ENCODE results near the gene AP2S1.
"Not testable (repeated sequence)": the region's sequence is repeated elsewhere in the genome, so short reads cannot be mapped to it uniquely, and the experiment has no call there.

The AP2S1 gene

DNA sequence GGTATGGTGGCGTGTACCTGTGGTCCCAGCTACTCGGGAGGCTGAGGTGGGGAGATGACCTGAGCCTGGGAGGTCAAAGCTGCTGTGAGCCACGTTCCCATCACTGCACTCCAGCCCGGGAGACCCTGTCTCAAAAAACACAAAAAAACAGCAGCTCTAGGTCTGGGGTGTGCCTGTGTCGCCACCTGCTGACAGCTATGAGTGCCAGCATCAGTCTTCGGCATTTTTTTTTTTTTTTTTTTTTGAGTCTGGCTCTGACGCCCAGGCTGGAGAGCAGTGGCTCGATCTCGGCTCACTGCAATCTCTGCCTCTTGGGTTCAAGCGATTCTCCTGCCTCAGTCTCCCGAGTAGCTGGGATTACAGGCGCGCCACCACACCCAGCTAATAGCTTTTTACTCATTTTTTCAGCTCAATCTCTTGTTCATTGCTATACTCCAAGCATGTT lies 10.1 kb downstream of the AP2S1 start:
- peak; percentile 82 for DNase-seq

DNA sequence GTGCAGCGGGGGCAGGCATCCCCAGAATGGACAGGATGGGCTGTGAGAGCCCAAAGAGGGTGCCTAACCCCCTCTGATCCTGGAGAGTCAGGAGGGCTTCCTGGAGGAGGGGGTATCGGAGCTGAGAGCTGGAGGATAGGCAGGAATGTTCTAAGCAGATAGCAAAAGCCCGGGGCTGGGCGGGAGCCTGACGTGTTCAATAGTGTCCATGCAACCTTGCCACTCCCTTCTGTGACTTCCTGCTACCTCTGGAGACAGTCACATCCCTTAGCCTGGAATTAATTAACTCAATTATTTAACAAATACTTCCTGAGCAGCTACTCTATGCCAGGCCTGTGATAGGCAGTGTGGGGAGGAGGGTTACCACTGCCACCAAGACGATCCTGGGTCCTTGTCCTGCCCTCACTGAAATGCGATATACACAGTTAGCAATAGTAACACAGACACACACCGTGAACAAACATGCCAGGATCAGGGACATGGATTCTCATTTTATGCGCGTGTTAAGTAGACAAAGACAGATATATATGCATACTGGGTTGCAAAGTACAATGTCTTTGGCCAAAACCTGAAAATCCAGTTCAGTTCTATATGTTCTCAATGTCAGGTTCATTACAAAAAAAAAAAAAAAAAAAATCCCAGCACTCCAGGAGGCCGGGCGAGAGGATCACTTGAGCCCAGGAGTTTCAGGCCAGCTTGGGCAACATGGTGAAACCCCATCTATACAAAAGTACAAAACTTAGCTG lies 10.7 kb downstream of the AP2S1 start:
- peak; percentile 83 for DNase-seq

DNA sequence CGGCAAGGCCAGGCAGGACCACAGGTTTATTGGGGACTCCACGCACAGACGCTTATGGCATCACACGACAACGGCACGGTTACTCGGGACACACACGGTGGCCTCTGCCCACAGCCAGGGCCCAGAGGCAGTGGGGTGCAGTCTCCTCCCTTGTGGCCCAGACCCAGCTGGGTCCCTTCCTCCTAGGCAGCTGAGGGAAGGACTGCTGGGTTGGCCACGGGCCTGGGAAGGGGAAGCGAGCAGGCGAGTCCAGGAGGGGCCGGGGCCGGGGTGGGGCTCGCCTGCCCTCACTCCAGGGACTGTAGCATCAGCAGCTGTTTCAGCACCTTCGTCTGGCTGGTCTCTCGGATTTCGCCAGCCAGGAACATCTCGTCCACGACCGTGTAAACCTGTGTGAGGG lies 12.5 kb downstream of the AP2S1 start:
- no peak for DNase-seq

DNA sequence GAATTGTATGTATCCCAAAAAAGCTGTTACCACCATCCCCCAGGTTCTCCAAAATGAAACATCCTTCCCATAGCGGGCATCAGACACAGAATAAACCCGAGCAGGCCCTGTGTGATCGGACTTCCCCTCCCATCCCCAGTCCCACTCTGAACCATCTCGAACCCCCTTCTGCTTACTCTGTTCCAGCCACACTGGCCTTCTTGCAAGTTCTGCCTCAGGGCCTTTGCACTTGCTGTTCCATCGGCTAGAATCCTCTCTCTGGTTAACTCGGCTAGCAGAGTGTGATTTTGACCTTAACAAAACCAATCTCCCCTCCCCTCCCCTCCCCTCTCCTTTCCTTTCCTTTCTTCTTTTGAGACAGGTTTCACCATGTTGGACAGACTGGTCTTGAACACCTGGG lies 15.7 kb downstream of the AP2S1 start:
- DNase-seq: no peak

DNA sequence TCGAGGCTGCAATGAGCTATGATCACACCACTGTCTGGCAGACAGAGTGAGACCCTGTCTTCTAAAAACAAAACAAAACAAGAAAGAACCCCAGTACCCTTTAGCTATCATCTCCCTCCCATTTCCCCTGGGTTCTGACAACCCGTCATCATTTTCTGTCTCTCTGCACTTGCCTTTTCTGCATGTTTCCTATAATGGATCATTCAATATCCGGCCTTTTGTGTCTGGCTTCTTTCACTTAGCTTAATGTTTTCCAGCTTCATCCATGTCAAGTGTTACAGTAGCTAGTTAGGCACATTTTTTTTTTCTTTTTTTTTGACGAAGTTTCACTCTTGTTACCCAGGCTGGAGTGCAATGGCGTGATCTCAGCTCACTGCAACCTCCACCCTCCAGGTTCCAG lies 16.5 kb downstream of the AP2S1 start:
- DNase-seq: no peak

DNA sequence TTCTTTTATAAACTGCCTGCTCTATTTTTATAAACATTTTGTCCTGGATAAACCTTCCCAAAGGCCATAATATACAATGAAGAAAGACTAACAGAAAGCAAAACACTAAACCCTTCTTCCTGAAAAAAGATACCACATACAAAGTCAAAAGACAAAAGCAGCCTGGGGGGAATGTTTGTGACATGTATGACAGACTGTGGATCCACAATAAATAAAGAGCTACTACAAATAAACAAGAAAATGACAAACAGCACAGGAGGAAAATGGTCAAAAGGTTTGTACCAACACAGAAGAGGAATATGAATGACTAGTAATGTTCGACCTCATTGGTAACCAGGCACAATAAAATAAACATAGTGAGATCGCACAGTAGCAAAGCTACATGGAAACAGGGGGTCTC lies 19.8 kb downstream of the AP2S1 start:
- DNase-seq: no peak

DNA sequence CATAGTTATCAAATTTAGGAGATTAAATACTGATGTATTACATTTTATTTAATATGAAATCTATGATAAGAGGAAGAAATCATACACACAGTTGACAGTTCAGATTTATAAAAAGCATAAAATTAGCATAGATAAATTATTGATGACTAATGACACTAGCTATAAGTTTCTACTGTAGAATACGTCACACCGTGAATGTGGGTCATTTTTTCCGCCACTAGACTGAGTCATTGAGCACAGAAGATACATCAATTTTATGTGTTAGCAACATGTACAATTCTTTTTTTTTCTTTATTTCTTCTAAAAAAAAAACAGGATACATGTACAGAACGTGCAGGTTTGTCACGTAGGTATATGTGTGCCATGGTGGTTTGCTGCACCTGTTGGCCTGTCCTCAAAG lies 22.2 kb downstream of the AP2S1 start:
- DNase-seq: no peak

DNA sequence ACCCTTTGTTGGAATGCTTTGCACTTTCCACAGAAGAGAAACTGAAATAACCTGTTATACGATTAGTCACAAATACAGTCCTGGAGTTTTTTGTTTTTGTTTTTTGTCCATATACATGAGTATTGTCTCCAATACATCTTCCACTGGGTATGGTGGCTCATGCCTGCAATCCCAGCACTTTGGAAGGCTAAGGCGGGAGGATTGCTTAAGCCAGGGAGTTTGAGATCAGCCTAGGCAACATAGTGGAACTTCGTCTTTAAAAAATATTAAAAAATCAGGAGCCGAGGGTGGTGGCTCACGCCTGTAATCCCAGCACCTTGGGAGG lies 25.0 kb downstream of the AP2S1 start:
- DNase-seq: peak; percentile 60

DNA sequence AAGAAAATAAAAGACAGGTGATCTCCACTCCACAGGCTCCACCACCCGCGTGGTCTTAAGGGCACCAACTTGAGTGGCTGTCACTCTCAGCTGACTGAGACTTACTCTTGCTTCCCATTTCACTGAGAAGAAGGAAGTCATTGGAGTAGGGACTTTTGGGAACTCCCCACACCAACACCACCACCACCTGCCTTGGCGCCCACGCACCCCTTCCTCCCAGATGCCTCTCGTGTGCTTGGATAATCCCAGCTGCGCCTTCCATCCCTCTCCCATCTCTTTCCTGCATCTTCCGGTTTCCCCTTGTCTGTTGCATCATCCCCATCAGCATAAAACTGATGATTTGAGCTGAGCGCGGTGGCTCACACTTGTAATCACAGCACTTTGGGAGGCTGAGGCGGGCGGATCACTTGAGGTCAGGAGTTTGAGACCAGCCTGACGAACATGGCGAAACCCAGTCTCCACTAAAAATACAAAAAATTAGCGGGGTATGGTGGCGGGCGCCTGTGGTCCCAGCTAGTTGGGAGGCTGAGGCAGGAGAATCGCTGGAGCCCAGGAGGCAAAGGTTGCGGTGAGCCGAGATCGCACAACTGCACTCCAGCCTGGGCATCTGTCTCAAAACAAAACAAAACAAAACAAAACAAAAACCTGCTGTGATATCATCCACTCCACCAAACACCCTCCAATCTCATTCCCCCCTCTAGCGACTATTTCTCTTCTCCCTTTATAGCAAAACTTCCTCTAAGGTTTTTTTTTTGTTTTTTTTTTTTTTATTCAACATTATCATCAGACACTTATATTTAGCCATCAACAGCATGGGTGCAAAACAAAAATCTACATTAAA lies 25.5 kb downstream of the AP2S1 start:
- no peak for DNase-seq

DNA sequence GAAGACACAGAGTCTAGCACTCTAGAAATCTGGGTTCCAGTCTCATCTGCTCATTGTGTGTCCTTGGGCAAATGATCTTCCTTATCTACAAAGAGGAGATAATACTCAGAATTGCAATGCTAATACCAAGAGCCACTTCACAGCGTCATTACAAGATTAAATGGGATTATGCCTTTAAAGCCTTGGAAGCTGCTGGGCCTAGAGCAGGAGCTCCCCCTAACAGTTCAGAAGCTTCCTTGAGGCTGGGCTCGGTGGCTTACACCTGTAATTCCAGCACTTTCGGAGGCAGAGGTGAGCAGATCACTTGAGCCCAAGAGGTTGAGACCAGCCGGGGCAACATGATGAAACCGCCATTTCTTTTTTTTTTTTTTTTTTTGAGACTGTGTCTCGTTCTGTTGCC lies 27.6 kb downstream of the AP2S1 start:
- DNase-seq: no peak

DNA sequence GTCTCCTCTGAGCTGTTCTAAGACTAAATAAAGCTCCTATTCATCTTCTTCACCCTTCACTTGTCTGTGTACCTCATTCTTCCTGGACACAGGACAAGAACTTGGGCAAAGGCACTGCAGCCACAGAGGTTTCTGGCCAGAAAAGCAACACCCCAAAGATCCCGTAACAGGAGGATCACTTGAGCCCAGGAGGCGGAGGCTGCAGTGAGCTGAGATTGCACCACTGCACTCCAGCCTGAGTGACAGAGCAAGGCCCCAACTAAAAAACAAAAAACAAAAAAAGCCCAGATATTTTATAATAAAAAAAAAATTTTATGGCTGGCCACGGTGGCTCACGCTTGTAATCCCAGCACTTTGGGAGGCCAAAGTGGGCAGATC lies 28.2 kb downstream of the AP2S1 start:
- DNase-seq: not testable (repeated sequence)

DNA sequence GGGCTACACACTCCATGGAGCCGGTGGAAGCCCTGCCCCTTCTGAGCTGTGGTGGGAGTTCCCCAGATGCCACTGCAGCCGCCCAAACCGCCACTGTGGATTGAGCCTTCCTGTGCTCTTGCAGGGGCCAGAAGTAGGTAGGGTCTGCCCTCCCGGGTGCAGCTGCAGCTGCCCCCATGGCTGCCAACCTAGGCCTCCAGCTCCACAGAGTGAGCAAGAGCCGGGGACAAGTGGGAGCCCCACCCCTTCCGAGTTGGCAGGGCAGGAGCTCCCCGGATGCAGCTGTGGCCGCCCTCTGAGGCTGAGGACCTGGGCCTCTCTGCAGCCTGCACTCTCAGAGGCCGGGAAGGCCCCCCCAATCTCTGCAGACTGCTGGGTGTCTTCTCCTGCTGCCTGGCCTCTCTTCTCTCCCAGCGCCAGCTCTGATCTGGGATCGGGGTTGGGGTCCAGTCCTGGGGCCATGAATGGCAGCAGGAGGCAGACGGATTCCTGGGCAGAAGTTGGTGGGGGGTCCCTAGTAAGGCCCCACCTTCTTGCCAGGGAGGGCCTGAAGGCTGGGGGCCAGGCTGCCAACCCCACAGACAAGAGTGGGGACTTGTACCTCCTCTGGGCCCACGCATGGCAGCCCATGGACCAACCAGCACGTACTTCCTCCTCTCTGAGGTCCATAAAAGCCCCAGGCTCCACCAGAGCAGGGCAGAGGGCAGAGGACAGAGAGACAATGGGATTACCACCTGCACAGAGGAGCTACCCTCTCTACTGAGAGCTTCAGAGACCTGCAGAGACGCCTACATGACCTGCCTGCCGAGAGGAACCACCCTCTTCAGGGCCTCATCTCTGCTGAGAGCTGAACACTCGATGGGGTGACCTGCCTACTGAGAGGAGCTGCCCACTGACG lies 28.9 kb downstream of the AP2S1 start:
- DNase-seq: peak; percentile 25

DNA sequence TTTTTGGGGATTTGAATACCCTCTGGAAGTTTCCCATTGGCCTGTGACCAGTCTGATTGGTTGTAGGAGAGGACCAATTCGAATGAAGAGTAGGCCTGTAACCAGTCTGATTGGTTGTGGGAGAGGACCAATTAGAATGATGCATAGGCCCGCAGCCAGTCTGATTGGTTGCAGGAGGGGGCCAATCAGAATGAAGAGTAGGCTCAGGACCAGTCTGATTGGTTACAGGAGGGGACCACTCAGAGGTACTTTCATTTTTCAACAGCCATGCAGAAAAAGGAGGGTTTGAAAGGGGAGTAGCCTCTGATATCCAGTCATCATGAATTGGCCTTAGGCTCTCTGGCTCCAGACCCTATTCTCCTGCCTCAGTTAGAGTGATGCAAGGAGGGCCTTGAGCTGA lies 31.8 kb downstream of the AP2S1 start:
- DNase-seq: no peak

DNA sequence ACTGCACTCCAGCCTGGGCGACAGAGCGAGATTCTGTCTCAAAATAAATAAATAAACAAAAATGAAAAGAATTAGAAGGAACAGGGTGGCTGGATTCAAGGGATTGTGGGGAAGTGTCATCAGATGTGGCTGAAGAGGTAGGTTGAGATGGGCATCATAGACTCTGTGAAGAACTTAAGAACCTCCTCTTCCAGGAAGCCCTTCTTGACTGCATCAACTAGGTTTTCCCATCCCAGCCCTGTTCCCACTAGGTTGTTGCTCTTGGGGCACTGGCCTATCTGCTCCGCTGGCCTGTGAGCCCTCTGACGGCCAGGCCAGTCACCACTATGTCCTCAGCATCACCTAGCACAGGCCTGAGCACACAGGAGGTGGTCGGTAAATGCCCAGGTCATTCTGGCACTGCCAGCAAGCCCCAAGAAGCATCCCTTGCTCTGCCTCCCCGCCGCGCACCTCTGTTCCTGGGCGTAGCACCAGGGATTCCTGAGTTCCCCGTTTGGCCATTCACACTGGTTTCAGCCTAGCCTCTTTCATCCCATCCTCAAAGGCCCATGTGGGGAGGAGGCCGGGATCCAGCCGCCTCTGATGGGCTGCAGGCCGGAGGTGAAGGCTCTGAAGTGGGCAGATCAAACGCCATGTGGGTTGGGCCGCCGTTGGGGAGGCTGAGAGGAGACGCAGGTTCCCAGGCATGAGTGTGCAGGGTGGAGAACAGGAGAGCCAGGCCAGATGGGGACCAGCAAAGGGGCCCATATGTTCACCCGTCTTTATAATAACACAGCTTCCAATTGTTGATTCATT lies 34.6 kb downstream of the AP2S1 start:
- no peak for DNase-seq

DNA sequence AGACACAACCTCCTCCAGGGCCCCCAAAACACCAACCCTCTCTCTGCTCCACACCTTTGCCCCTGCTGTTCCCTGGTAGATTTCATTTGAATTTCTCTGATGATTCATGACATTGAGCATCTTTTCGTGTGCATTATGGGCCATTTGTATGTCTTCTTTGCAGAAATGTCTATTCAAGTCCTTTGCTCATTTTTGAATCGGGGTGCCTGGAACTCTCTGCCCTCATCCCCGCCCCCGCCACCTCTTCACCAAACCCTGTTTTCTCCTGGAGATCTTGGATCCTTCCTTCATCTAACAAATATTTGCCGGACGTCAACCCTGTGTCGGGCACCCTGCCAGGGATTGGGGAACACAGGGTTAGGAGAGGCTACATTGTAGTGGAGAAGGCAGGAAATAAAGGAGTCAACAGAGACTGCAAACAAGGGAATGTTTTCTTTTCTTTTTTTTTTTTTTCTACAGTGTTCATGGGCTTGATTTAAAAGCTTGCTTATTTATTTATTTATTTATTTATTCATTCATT lies 36.7 kb downstream of the AP2S1 start:
- peak; percentile 86 for DNase-seq

DNA sequence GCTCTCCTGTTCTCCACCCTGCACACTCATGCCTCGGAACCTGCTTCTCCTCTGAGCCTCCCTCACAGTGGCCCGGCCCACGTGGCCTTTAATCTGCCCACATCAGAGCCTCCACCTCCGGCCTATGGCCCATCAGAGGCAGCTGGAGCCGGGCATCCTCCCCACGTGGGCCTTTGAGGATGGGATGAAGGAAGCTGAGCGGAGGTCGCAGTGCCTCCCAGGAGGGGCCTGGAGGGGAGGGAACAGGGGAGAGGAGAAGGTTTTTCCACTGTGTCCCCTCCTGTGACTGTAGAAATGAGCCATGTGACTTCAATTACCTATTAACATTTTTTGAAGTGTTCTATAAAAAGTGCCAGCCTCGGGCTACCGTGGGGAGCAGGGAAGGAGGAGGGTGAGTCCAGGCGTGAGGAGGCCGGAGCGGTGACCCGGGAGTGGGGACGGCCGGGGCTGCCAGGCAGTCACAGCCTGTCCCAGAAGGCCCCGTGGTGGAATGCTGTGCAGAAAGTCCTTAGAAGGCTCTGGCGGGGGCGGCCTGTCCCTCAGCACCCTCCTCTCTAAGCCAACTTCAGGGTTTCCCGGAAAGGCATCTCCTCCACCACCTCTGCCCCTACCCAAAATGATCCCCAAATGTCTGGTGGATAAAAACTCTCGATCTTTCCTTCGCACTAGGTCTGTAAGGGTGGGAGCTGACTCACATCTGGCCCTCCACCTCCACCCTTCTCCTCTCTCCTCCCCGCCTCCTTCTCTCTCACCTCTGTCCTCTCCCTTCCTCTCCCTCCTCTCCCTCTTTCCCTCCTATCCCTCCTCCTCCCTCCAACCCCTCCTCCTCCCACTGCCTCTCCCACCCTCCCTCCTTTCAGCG lies 37.4 kb downstream of the AP2S1 start:
- DNase-seq: peak; percentile 47

DNA sequence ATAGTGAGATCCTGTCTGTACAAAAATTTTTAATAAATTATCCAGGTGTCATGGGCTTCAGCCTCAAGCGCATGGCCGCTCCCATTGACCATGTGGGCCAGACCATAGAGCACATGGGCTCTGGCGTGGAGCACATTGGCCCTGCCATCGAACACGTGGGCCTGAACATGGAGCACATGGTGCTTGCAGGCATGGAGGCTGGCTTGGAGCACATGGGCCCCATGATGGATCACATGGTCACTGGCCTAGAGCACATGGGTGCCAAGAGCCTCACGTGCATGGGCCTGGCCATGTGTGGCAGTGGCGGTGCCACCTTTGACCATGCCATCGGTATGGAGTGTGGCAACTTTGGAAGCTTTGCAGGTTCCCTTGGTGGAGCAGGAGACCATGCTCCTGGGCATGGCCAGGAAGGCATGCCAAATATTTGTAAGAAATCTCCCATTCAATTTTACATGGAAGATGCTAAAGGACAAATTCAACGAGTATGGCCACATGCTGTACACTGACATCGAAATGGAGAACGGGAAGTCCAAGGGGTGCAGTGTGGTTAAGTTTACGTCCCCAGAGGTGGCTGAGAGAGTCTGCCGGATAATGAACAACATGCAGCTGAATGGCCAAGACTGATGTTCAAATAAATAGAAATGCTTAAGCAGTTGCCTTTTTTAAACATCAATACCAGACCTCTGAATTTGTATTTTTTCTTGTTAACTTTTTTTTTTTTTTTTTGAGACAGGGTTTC lies 40.9 kb downstream of the AP2S1 start:
- no peak for DNase-seq

DNA sequence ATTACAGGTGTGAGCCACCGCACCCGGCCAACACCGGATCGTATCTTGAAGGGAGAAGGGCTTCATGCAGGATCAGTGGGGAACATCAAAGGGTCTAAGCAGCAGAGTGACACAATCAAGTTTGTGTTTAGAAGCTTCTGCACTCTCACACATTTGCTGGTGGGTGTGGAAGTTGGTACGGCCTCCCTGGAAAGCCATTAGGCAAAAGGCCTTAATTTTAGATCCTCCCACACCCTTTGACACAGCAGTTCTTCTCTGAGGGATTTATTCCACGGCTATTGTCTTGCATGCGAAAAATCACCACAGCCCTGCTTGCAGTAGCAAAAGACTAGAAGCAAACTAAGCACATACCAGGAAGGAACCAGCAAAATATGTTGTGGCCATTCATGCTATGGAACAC lies 44.0 kb downstream of the AP2S1 start:
- no peak for DNase-seq

DNA sequence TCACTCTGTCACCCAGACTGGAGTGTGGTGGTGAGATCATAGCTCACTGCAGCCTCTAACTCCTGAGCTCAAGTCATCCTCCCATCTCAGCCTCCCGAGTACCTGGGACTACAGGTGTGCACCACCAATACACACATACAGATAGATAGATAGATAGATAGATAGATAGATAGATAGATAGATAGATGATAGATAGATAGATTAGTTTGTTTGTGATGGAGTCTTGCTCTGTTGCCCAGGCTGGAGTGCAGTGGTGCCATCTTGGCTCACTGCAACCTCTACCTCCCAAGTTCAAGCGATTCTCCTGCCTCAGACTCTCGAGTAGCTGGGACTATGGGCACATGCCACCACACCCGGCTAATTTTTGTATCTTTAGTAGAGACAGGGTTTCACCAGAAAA lies 46.2 kb downstream of the AP2S1 start:
- not testable (repeated sequence) for DNase-seq

DNA sequence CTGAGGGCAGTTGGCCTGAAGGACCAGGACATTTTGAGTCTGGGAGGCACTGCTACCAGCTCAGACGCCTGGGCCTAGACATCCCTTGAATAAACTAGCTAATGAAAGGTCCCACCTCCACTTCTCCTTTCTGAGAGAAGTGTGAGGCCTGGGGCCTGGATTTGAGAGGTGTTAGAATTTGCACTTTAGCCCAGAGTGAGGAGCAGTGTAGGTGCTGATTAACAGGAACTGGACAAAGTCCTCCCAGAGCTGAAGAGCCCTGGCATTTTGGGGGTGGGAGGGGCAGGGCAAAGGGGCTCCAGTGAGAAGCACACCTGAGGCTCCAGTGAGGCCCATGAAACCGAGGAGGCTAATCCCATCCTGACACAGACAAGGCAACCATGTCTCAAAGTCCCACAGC lies 47.1 kb downstream of the AP2S1 start:
- no peak for DNase-seq

DNA sequence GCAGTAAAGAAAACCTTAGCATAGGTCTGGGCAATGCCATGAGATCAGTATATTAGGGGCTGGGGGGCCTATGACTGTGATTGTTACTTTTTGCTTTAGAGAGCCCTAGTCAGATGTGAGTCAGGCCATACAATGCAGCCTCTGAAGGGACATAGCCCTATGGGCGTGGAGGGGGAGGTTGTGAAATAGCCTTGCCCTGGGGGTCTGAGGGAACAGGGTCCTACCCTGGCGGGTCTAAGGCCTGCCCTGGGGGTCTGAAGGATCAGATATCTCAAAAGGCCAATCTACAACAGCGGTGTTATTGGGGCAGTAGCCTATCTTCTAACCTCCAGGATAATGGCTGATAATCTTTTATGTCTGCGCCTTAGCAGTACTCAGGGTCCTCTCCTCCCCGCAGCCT lies 48.5 kb downstream of the AP2S1 start:
- DNase-seq: no peak
